Endodermal cell (in vitro differentiated cells): ENCODE data around the gene FSHB. TPM values are rescaled to one million over a fixed set of nuclear protein-coding genes. Genes with fewer than 3 reads are reported as not detected.

Experiments
- DNase-seq: peaks from one replicate; pipeline ENCODE4 v3.0.0-alpha.2; 2017
- H3K27ac ChIP-seq: 2 replicates; pipeline ENCODE4 v1.5.1; 2013; ENCODE audit warnings: mild to moderate bottlenecking, low read depth, low read length, moderate library complexity
- H3K27me3 ChIP-seq: 2 replicates; pipeline ENCODE4 v1.6.1; 2013; ENCODE audit warnings: mild to moderate bottlenecking, low read length, moderate library complexity; ENCODE audit not compliant: insufficient read depth, control insufficient read depth, poor library complexity, severe bottlenecking
- H3K36me3 ChIP-seq: 2 replicates; pipeline ENCODE4 v1.7.0; 2013; ENCODE audit warnings: mild to moderate bottlenecking, low read length, moderate library complexity; ENCODE audit not compliant: control insufficient read depth, insufficient read depth
- H3K4me1 ChIP-seq: one replicate; pipeline ENCODE4 v1.7.0; 2013; ENCODE audit warnings: low read length; ENCODE audit not compliant: control insufficient read depth, insufficient read depth
- H3K4me3 ChIP-seq: 2 replicates; pipeline ENCODE4 v1.5.1; 2013; ENCODE audit warnings: mild to moderate bottlenecking, low read length, moderate library complexity
- H3K9ac ChIP-seq: 2 replicates; pipeline ENCODE4 v1.6.1; 2013; ENCODE audit warnings: mild to moderate bottlenecking, low read length, moderate library complexity; ENCODE audit not compliant: poor library complexity, severe bottlenecking; ENCODE audit errors: extremely low read depth
- H3K9me3 ChIP-seq: 2 replicates; pipeline ENCODE4 v1.6.1; 2013; ENCODE audit warnings: mild to moderate bottlenecking, low read length, moderate library complexity; ENCODE audit not compliant: control insufficient read depth
- H3K27ac Mint-ChIP-seq: 2 replicates; pipeline ENCODE4 v1.8.0; 2020; ENCODE audit warnings: mixed read lengths
- H3K27me3 Mint-ChIP-seq: 2 replicates; pipeline ENCODE4 v1.8.0; 2021; ENCODE audit warnings: mild to moderate bottlenecking, mixed read lengths; ENCODE audit not compliant: insufficient read depth
- H3K36me3 Mint-ChIP-seq: 2 replicates; pipeline ENCODE4 v1.8.0; 2020; ENCODE audit warnings: low read depth, mixed read lengths
- H3K4me1 Mint-ChIP-seq: 2 replicates; pipeline ENCODE4 v1.8.0; 2020; ENCODE audit warnings: mixed read lengths
- H3K4me3 Mint-ChIP-seq: 2 replicates; pipeline ENCODE4 v1.8.0; 2020; ENCODE audit warnings: mild to moderate bottlenecking, moderate library complexity, mixed read lengths
- H3K9me3 Mint-ChIP-seq: 2 replicates; pipeline ENCODE4 v1.8.0; 2020; ENCODE audit warnings: mild to moderate bottlenecking, mixed read lengths
- WGBS, 2 experiments: methylation state at CpG; one replicate each; pipeline versions ENCODE4 v1.1.5 to v1.1.7; 2013; ENCODE audit warnings: missing lambda C conversion rate in 2 of 2, mixed read lengths in 1 of 2; ENCODE audit not compliant: insufficient coverage in 1 of 2, insufficient read length in 1 of 2; 5-methylcytosine and 5-hydroxymethylcytosine counted together
- total RNA-seq, 2 donors: library from RNA; stranded (reverse); fragmentation: NEBNext Ultra II Directional in 1 of 2; extraction: Animal tissue kit (Norgen Biotek cat#: 25700) in 1 of 2; gene quantifications; 2 replicates in 1 of 2; 3 replicates in 1 of 2; pipeline ENCODE4 v1.2.1, GENCODE V29; 2021
- TF ChIP-seq, protein P1 (sequence below): fragments of 200-600 bp; sonication (generic); conservative IDR thresholded peaks from 2 replicates; pipeline ENCODE4 v1.5.0; 2021; ENCODE audit warnings: antibody characterized with exemption, mild to moderate bottlenecking

FSHB gene
- total RNA-seq, 2 donors from 2014 or later: not detected

DNA sequence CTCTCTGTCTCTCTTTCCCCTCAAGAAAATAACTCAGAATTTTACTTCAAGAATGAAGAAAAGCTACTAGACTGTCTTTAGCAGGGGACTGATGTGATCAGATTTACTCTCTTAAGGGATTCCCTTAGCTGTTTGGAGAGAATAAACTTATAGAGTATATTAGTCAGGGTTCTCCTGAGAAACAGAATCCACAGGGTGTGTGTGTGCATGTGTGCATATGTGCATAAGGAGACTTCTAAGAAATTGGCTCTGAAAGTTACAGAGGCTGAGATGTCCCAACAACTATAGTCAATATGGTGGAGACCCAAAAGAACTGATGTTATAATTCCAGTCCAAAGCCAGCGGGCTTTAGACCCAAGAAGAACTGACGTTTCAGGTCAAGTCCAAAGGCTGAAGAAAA, 49.0 kb downstream of the FSHB start:
- no peak for DNase-seq
- Histone ChIP-seq H3K9ac (no peak overlapping the region), H3K4me3 (no peak overlapping the region), H3K27ac (no peak overlapping the region), H3K4me1 (no peaks in the 10 kb centered on the region), H3K9me3 (no peaks in the 10 kb centered on the region), H3K36me3 (no peaks in the 10 kb centered on the region), H3K27me3 (no peaks in the 10 kb centered on the region)
- Mint-ChIP-seq H3K27ac (no peak overlapping the region), H3K27me3 (peaks cover 15% of the 10 kb centered on the region), H3K4me1 (no peaks in the 10 kb centered on the region), H3K4me3 (no peak overlapping the region), H3K9me3 (no peaks in the 10 kb centered on the region), H3K36me3 (no peaks in the 10 kb centered on the region)
- 90 to 93% methylated on average over 2 of the region's 2 CpGs for WGBS, 2 experiments
- TF ChIP-seq, protein P1, sequence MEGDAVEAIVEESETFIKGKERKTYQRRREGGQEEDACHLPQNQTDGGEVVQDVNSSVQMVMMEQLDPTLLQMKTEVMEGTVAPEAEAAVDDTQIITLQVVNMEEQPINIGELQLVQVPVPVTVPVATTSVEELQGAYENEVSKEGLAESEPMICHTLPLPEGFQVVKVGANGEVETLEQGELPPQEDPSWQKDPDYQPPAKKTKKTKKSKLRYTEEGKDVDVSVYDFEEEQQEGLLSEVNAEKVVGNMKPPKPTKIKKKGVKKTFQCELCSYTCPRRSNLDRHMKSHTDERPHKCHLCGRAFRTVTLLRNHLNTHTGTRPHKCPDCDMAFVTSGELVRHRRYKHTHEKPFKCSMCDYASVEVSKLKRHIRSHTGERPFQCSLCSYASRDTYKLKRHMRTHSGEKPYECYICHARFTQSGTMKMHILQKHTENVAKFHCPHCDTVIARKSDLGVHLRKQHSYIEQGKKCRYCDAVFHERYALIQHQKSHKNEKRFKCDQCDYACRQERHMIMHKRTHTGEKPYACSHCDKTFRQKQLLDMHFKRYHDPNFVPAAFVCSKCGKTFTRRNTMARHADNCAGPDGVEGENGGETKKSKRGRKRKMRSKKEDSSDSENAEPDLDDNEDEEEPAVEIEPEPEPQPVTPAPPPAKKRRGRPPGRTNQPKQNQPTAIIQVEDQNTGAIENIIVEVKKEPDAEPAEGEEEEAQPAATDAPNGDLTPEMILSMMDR: no peak

- no peaks in the 10 kb centered on the region for H3K9me3 ChIP-seq
- Mint-ChIP-seq H3K36me3 (no peaks in the 10 kb centered on the region), H3K9me3 (no peaks in the 10 kb centered on the region), H3K27me3 (peaks cover 8% of the 10 kb centered on the region), H3K4me1 (no peaks in the 10 kb centered on the region), H3K4me3 (no peak overlapping the region), H3K27ac (no peak overlapping the region)
- no peak overlapping the region for H3K9ac ChIP-seq
- no peaks in the 10 kb centered on the region for H3K4me1 ChIP-seq
- H3K27ac ChIP-seq: no peak overlapping the region
- no peaks in the 10 kb centered on the region for H3K36me3 ChIP-seq
- H3K27me3 ChIP-seq: no peaks in the 10 kb centered on the region
- no peak overlapping the region for H3K4me3 ChIP-seq
- DNase-seq: no peak
- WGBS, 2 experiments: 76 to 80% methylated on average over 1 to 6 of the region's 7 CpGs
- TF ChIP-seq, protein P1: no peak
Observed at GRCh38 chr11:30281476-30282288, 50.9 kb downstream of the FSHB start.

- H3K9ac ChIP-seq: no peak overlapping the region
- WGBS, 2 experiments: 80 to 85% methylated on average over 1 to 3 of the region's 3 CpGs
- H3K4me1 ChIP-seq: no peaks in the 10 kb centered on the region
- DNase-seq: no peak
- TF ChIP-seq, protein P1: no peak
- H3K36me3 ChIP-seq: no peaks in the 10 kb centered on the region
- no peaks in the 10 kb centered on the region for H3K27me3 ChIP-seq
- no peaks in the 10 kb centered on the region for H3K4me1 Mint-ChIP-seq
- H3K4me3 Mint-ChIP-seq: no peak overlapping the region
- no peak overlapping the region for H3K4me3 ChIP-seq
- H3K36me3 Mint-ChIP-seq: no peaks in the 10 kb centered on the region
- no peaks in the 10 kb centered on the region for H3K9me3 ChIP-seq
- H3K9me3 Mint-ChIP-seq: no peaks in the 10 kb centered on the region
- H3K27me3 Mint-ChIP-seq: peaks cover 8% of the 10 kb centered on the region
- no peak overlapping the region for H3K27ac ChIP-seq
- no peak overlapping the region for H3K27ac Mint-ChIP-seq
Observed at GRCh38 chr11:30282289-30282631, 51.4 kb downstream of the FSHB start.

Other genes with a start within 250 kb of the FSHB start
- gene KCNA4, start 214.0 kb upstream of the FSHB start, total RNA-seq: under 1 TPM in 1 of 2 donors, not detected in 1; 0.55 TPM
- gene ARL14EP, start 92.1 kb downstream of the FSHB start, total RNA-seq: 10 to 100 TPM; 22.2 to 25.3 TPM